HG02588 (cell line): ENCODE results near the gene MLLT10.
"Not testable (repeated sequence)": the region's sequence is repeated elsewhere in the genome, so short reads cannot be mapped to it uniquely, and the experiment has no call there.

Experiments used
- ATAC-seq: cut with Tn5 transposase; IDR thresholded peaks from one replicate; pipeline ENCODE4 v1.9.1; 2021; ENCODE audit warnings: mild to moderate bottlenecking, moderate library complexity; ENCODE audit not compliant: unreplicated experiment

The MLLT10 gene

GRCh38 chr10:21692916-21693315 is 158.9 kb downstream of the MLLT10 start:
- ATAC-seq, result no peak

GRCh38 chr10:21693418-21693817 is 159.4 kb downstream of the MLLT10 start:
- ATAC-seq, result no peak

GRCh38 chr10:21694631-21695030 is 160.6 kb downstream of the MLLT10 start:
- ATAC-seq, result no peak

- ATAC-seq, result no peak
Measured at GRCh38 chr10:21696302-21696701, 162.3 kb downstream of the MLLT10 start.

GRCh38 chr10:21699575-21699974 is 165.5 kb downstream of the MLLT10 start:
- ATAC-seq, result no peak

- ATAC-seq, result no peak
Measured at GRCh38 chr10:21700474-21700873, 166.4 kb downstream of the MLLT10 start.

GRCh38 chr10:21702633-21703111 is 168.6 kb downstream of the MLLT10 start:
- ATAC-seq, result no peak

GRCh38 chr10:21705142-21705827 is 171.3 kb downstream of the MLLT10 start:
- ATAC-seq, result no peak

- ATAC-seq, result no peak
Measured at GRCh38 chr10:21705828-21706176, 171.8 kb downstream of the MLLT10 start.

- ATAC-seq, result no peak
Measured at GRCh38 chr10:21707498-21707897, 173.5 kb downstream of the MLLT10 start.

- no peak for ATAC-seq
Measured at GRCh38 chr10:21712975-21713374, 178.9 kb downstream of the MLLT10 start.

GRCh38 chr10:21715531-21716195 is 181.6 kb downstream of the MLLT10 start:
- no peak for ATAC-seq

GRCh38 chr10:21717437-21718054 is 183.5 kb downstream of the MLLT10 start:
- not testable (repeated sequence) for ATAC-seq

- ATAC-seq, result no peak
Measured at GRCh38 chr10:21719502-21719901, 185.5 kb downstream of the MLLT10 start.

- no peak for ATAC-seq
Measured at GRCh38 chr10:21720090-21720489, 186.1 kb downstream of the MLLT10 start.

- no peak for ATAC-seq
Measured at GRCh38 chr10:21721000-21721665, 187.1 kb downstream of the MLLT10 start.

GRCh38 chr10:21722209-21722608 is 188.2 kb downstream of the MLLT10 start:
- no peak for ATAC-seq

GRCh38 chr10:21724020-21724589 is 190.1 kb downstream of the MLLT10 start:
- no peak for ATAC-seq

GRCh38 chr10:21724687-21725367 is 190.8 kb downstream of the MLLT10 start:
- ATAC-seq, result peak; percentile 75

GRCh38 chr10:21726601-21727225 is 192.7 kb downstream of the MLLT10 start:
- ATAC-seq, result no peak
